ENCODE measurements around the gene NUTM2F. TPM values are rescaled to one million over a fixed set of nuclear protein-coding genes. Genes with fewer than 3 reads are reported as not detected.

Gene NUTM2F
- total RNA-seq, 2 donors from 2014 or later = not detected

Other genes starting within 250 kb of the NUTM2F start
- gene PTPDC1, start 244.2 kb downstream of the NUTM2F start, total RNA-seq = 1 to 10 TPM; 2.4 to 2.8 TPM
- 1 to 10 TPM; 3.4 to 5.3 TPM for gene ZNF169, start 69.3 kb downstream of the NUTM2F start, total RNA-seq
- not detected for gene PCAT7, start 226.4 kb upstream of the NUTM2F start, total RNA-seq